Mucosa of descending colon (tissue), 3 donors: ENCODE data around the gene TMEM123. TPM values are rescaled to one million over a fixed set of nuclear protein-coding genes. Genes with fewer than 3 reads are reported as not detected.

Source experiments
- ATAC-seq: fragments of 200-7000 bp; cut with Tn5 transposase; one replicate; pipeline ENCODE4 v1.9.1; 2020; ENCODE audit warnings: mild to moderate bottlenecking, moderate library complexity
- DNase-seq, 3 donors: peaks; one replicate each; pipeline ENCODE4 v3.0.0-alpha.2; 2020
- H3K36me3 ChIP-seq: fragments of 200-600 bp; one replicate; pipeline ENCODE4 v1.8.0; 2021; ENCODE audit warnings: low read depth, mild to moderate bottlenecking
- H3K4me1 ChIP-seq: fragments of 200-600 bp; one replicate; pipeline ENCODE4 v1.8.0; 2021; ENCODE audit warnings: low read depth, mild to moderate bottlenecking
- H3K4me3 ChIP-seq: fragments of 200-600 bp; one replicate; pipeline ENCODE4 v1.8.0; 2021; ENCODE audit warnings: mild to moderate bottlenecking
- H3K9me3 ChIP-seq: fragments of 200-600 bp; one replicate; pipeline ENCODE4 v1.8.0; 2021; ENCODE audit warnings: mild to moderate bottlenecking
- intact Hi-C, 2 donors: fragments of 100-400 bp; cut with DNase I in 1 of 2; cut with micrococcal nuclease in 1 of 2; formaldehyde crosslinking; loops; one replicate each; pipeline versions ENCODE4 v1.11.0 to v1.11.1; 2022; cut with DNase I, micrococcal nuclease
- total RNA-seq, 3 donors: library from RNA; stranded (reverse); fragmentation: NEBNext Ultra II Directional in 2 of 3; extraction: Animal tissue kit (Norgen Biotek cat#: 25700) in 2 of 3; gene quantifications; one replicate each; pipeline versions ENCODE4 v1.2.1 to v1.2.4, GENCODE V29; 2021 to 2023
- TF ChIP-seq, protein P1 (sequence below): fragments of 200-600 bp; IDR thresholded peaks from one replicate; pipeline ENCODE4 v1.8.0; 2022; ENCODE audit warnings: antibody characterized with exemption, mild to moderate bottlenecking
- donor health status: DM: no; HTN: no; CAD: no; lungs with moderate emphysema.
- donor health status: DM: no; HTN: no; CAD: no.
- donor health status: DM: no; HTN: yes; CAD: no.

TMEM123 gene
- total RNA-seq, 3 donors from 2014 or later = 153 to 205 (median 157) TPM

DNA sequence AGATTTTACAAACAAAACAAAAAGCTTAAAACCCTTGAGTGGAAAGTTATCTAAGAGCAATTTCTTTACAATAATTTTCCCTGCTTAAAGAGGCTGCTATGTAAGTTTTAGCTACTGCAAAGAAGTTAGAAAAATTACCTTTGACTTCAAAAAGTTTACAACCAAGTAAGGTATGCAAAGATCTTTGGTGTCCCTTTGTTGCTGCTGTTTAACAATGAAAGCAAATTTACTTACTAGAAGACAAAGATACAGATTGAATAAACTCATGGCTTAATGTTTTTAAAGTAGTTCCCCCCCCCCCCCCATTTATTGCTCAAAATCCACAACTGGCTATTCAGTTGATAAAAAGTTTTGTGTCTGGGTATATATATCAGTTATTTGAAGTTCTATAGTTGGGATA, 26.0 kb downstream of the TMEM123 start:
- H3K4me3 ChIP-seq = no peak overlapping the region
- no peaks in the 10 kb centered on the region for H3K4me1 ChIP-seq
- ATAC-seq (no peak), DNase-seq (no peak)
- TF ChIP-seq, protein P1, sequence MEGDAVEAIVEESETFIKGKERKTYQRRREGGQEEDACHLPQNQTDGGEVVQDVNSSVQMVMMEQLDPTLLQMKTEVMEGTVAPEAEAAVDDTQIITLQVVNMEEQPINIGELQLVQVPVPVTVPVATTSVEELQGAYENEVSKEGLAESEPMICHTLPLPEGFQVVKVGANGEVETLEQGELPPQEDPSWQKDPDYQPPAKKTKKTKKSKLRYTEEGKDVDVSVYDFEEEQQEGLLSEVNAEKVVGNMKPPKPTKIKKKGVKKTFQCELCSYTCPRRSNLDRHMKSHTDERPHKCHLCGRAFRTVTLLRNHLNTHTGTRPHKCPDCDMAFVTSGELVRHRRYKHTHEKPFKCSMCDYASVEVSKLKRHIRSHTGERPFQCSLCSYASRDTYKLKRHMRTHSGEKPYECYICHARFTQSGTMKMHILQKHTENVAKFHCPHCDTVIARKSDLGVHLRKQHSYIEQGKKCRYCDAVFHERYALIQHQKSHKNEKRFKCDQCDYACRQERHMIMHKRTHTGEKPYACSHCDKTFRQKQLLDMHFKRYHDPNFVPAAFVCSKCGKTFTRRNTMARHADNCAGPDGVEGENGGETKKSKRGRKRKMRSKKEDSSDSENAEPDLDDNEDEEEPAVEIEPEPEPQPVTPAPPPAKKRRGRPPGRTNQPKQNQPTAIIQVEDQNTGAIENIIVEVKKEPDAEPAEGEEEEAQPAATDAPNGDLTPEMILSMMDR = no peak
- no peaks in the 10 kb centered on the region for H3K36me3 ChIP-seq
- intact Hi-C loops = no loop called here
- H3K9me3 ChIP-seq = no peaks in the 10 kb centered on the region

DNA sequence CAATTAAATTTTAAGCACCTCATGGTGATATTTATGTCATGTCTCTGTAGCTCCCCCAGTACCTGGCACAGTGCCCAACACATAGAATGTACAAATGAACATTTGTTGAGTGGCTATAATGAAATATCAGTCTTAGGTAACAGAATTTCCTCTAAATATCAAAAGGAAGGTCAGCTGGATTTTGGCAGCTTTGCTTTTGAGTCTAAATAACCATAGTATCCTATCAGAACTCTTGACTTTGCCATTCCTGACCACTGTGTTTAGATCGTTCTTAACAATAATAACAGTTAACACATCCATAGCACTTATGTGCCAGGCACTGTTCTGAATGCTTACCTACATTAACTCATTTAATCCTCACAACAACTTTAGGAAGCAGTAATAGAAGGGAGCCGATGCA, 26.6 kb downstream of the TMEM123 start:
- no peak for ATAC-seq
- TF ChIP-seq, protein P1 = no peak
- intact Hi-C loops = no loop called here
- DNase-seq = no peak
- no peak overlapping the region for H3K4me3 ChIP-seq
- no peaks in the 10 kb centered on the region for H3K36me3 ChIP-seq
- no peaks in the 10 kb centered on the region for H3K9me3 ChIP-seq
- H3K4me1 ChIP-seq = no peaks in the 10 kb centered on the region

GRCh38 chr11:102423936-102424335, 28.6 kb downstream of the TMEM123 start:
- no peaks in the 10 kb centered on the region for H3K9me3 ChIP-seq
- intact Hi-C loops = no loop called here
- no peaks in the 10 kb centered on the region for H3K4me1 ChIP-seq

DNA sequence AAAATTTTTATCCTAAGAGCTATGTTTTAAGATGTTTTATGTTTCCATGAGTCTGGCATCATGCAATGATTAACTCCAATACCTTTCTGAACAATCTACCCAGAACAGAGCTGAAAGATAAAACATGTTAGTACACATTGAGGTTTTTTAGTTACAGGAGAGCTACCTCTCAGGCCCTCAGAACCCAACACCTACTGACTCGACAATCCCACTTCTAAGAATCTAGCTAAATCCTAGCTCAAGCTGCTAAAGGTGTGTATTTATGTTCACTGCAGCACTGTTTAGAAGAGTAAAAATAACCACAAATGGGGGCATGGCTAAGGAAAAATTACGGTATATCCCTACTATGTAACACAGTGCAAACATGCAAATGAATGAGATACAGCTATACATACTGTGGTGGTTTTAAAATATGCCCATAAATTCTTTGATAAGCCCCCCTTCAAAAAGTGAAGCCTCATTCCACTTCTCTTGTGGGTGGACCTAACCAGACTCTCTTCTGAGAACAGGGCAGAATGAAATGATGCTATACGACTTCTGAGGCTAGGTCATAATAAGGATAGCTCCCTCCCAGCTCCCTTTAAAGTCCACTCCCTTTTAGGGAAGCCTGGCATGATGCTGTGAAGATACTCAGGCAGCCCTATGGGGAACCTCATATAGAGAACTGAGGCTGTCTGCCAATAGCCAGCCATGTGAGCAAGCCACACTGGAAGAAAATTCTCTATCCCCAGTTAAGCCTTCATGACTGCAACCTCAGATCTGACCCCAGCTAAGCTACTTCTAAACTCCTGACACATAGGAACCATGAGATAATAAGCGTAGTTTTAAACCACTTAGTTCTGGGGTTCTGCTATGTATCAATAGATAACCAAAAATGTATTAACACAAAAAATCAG, 29.5 kb downstream of the TMEM123 start:
- TF ChIP-seq, protein P1 = no peak
- no peak for ATAC-seq
- intact Hi-C loops = no loop called here

More at GRCh38 chr11:102423936-102424335, 28.6 kb downstream of the TMEM123 start:
- ATAC-seq (no peak), DNase-seq (no peak)
- Histone ChIP-seq H3K36me3 (no peaks in the 10 kb centered on the region), H3K4me3 (no peak overlapping the region)
- TF ChIP-seq, protein P1 = no peak

DNA sequence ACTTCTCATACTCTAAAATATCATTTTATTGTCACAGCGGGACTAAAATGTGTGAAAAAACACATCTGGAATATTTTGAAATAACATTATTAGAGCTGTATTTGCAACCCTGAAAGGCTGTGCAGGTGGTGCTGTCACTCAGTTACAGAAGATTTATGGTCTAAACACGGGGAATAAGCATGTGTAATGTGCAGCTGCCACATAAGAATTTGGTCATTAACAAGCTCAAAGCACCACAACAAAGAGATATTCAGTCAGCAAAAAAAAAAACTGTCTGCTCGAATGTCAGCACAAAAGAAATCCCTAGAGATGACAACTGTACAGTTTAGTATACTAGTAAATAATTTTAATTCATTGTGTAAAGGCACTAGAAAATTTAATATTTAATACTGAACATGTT, 31.3 kb downstream of the TMEM123 start:
- ATAC-seq = no peak
- TF ChIP-seq, protein P1 = no peak
- H3K9me3 ChIP-seq = peaks cover 5% of the 10 kb centered on the region
- no peaks in the 10 kb centered on the region for H3K4me1 ChIP-seq
- DNase-seq = no peak
- intact Hi-C loops = no loop called here
- no peak overlapping the region for H3K4me3 ChIP-seq
- H3K36me3 ChIP-seq = no peaks in the 10 kb centered on the region

More for the DNA sequence above, 29.5 kb downstream of the TMEM123 start:
- H3K36me3 ChIP-seq = no peaks in the 10 kb centered on the region
- peak in 1 of 3 donors; percentile 19 for DNase-seq
- no peaks in the 10 kb centered on the region for H3K4me1 ChIP-seq
- no peaks in the 10 kb centered on the region for H3K9me3 ChIP-seq
- H3K4me3 ChIP-seq = no peak overlapping the region
